Measurements from ENCODE around the gene ENTR1. TPM values are rescaled to one million over a fixed set of nuclear protein-coding genes. Genes with fewer than 3 reads are reported as not detected.

The ENTR1 gene
- 10 to 100 TPM; 19.9 to 52.5 TPM for total RNA-seq

- TF ChIP-seq POLR2A (IDR thresholded peaks at IDR 0.05), result peak; percentile 81
- peak; percentile 96 for TF ChIP-seq POLR2AphosphoS5 (IDR thresholded peaks at IDR 0.05)
- TF ChIP-seq CTCF (IDR thresholded peaks at IDR 0.05), result peak in 1 of 4 experiments; percentile 21
- DNase-seq (ENCODE audit: low spot score), result peak; percentile 91
- peaks cover 6% of the 10 kb centered on the region for H3K4me1 ChIP-seq (replicated peaks)
- no peaks in the 10 kb centered on the region for H3K9me3 ChIP-seq
- intact Hi-C loops (cut with DNase I), result no loop called here
- H3K4me3 ChIP-seq, result peak within 1 kb of the TSS; percentile 96 to 98
- WGBS, result under 1% methylated on average over 80 of the region's 83 CpGs
- peaks cover 0 to 5% of the 10 kb centered on the region in 2 donors for H3K36me3 ChIP-seq
- peak within 1 kb of the TSS; percentile 81 to 85 for H3K27ac ChIP-seq
- no peaks in the 10 kb centered on the region for H3K27me3 ChIP-seq (replicated peaks; ENCODE audit: insufficient read depth)
Observed at GRCh38 chr9:136410500-136411287, at the start of gene ENTR1, which contains the start of gene PMPCA. TSS of gene ENTR1 (minus strand) at chr9:136410614. CDS start at chr9:136410397, 217 bp downstream. TSS of gene PMPCA (plus strand) at chr9:136410658. CDS start at chr9:136410669, 11 bp downstream.

- intact Hi-C loops (cut with DNase I), result no loop called here
- H3K4me1 ChIP-seq (replicated peaks), result no peaks in the 10 kb centered on the region
- DNase-seq (ENCODE audit: low spot score), result no peak
- 93% methylated on average over 28 of the region's 28 CpGs for WGBS
- peaks cover 25 to 49% of the 10 kb centered on the region in 2 donors for H3K36me3 ChIP-seq
- H3K9me3 ChIP-seq, result no peaks in the 10 kb centered on the region
- no peak overlapping the region for H3K4me3 ChIP-seq
- TF ChIP-seq POLR2A (IDR thresholded peaks at IDR 0.05), result no peak
- no peak for TF ChIP-seq CTCF (IDR thresholded peaks at IDR 0.05)
- no peak for TF ChIP-seq POLR2AphosphoS5 (IDR thresholded peaks at IDR 0.05)
- no peak overlapping the region for H3K27ac ChIP-seq
- H3K27me3 ChIP-seq (replicated peaks; ENCODE audit: insufficient read depth), result no peaks in the 10 kb centered on the region
Observed at GRCh38 chr9:136459425-136459824, 49.0 kb upstream of the ENTR1 start.

DNA sequence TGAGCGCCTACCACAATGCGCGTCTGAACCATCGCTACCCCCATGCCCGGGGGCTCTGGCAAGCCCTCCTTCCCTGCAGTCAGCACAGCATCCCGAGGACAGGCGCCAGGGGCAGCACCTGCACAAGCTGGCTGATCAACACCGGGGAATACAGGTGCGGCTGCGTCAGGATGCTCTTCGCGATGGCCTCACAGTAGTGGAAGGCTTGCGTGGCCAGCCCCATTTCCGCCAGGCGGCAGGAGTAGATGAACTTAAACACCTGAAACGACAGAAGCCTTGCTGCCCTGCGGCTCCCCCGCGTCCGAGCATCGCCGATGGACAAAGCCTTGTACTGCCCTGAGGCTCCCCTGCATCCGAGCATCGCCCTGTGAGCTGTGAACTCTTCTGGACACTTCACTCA is 46.9 kb upstream of the ENTR1 start:
- WGBS, result 89% methylated on average over 23 of the region's 24 CpGs
- no peaks in the 10 kb centered on the region for H3K4me1 ChIP-seq (replicated peaks)
- no peak for DNase-seq (ENCODE audit: low spot score)
- H3K27me3 ChIP-seq (replicated peaks; ENCODE audit: insufficient read depth), result no peaks in the 10 kb centered on the region
- H3K36me3 ChIP-seq, result peaks cover 19 to 39% of the 10 kb centered on the region in 2 donors
- H3K4me3 ChIP-seq, result no peak overlapping the region
- intact Hi-C loops (cut with DNase I), result no loop called here
- H3K27ac ChIP-seq, result no peak overlapping the region
- no peaks in the 10 kb centered on the region for H3K9me3 ChIP-seq
- TF ChIP-seq CTCF (IDR thresholded peaks at IDR 0.05) (no peak), POLR2AphosphoS5 (IDR thresholded peaks at IDR 0.05) (no peak)

GRCh38 chr9:136456258-136456657 is 45.8 kb upstream of the ENTR1 start:
- Histone ChIP-seq H3K4me1 (replicated peaks) (no peaks in the 10 kb centered on the region), H3K9me3 (no peaks in the 10 kb centered on the region), H3K4me3 (no peak overlapping the region), H3K27ac (no peak overlapping the region), H3K27me3 (replicated peaks; ENCODE audit: insufficient read depth) (no peaks in the 10 kb centered on the region), H3K36me3 (peaks cover 19 to 47% of the 10 kb centered on the region in 2 donors)
- TF ChIP-seq POLR2A (IDR thresholded peaks at IDR 0.05), result no peak
- DNase-seq (ENCODE audit: low spot score), result no peak
- 87% methylated on average over 8 of the region's 9 CpGs for WGBS
- intact Hi-C loops (cut with DNase I), result no loop called here

DNA sequence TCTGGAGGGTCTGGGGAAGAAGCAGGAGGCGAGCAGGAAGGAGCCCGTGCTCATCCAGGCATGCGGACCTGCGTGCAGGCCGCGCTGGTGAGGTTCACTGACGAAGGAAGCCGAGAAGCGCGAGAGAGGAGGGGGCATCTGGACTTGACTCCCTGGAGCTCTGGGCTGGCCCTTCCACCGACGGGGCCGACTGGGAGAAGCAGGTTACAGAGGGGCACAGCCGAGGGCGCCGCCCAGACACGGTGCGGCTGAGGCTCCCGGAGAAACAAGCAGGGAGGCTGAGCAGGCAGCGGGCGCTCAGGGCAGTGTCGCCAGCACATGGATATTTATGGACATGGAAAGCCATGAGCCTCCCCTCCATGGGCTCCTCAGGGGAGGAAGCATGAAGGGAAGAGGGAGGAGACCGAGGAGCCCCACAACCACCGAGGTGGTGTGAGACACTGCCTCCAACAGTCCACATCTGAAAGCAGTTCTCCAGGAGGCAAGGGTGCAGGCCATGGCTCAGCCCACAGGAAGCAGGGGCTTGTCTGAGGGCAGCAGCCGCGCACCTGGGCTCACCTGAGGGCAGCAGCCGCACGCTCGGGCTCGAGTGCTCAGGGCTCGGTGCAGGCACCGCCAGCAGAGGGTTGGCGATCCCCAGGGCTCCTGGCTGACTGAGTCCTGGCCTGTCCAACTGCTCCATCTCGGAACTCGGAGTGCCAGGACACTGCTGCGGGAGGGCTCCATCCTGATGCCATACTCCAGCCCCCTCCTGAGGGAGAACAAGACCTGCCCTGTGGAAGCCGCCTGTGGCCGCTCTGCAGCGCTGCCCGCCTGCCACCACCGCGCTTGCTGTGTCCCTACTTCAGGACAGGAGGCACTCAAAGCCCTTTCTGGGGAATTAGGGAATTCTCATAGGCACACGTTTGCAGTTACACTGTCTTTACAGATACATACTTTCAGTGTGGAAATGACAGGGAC is 44.9 kb upstream of the ENTR1 start:
- intact Hi-C loops (cut with DNase I), result no loop called here
- DNase-seq (ENCODE audit: low spot score), result no peak
- 89% methylated on average over 33 of the region's 43 CpGs for WGBS
- no peak overlapping the region for H3K27ac ChIP-seq
- no peaks in the 10 kb centered on the region for H3K4me1 ChIP-seq (replicated peaks)
- H3K4me3 ChIP-seq, result no peak overlapping the region
- H3K27me3 ChIP-seq (replicated peaks; ENCODE audit: insufficient read depth), result no peaks in the 10 kb centered on the region
- TF ChIP-seq POLR2AphosphoS5 (IDR thresholded peaks at IDR 0.05) (no peak), POLR2A (IDR thresholded peaks at IDR 0.05) (no peak), CTCF (IDR thresholded peaks at IDR 0.05) (no peak)
- no peaks in the 10 kb centered on the region for H3K9me3 ChIP-seq
- H3K36me3 ChIP-seq, result peaks cover 19 to 56% of the 10 kb centered on the region in 2 donors
